ACC112 (cell line): ENCODE measurements around the gene CPN2.

ENCODE experiments used
- H2AFZ ChIP-seq: fragments of 200-600 bp; sonication (generic); one replicate; pipeline ENCODE4 v1.6.0; 2017; ENCODE audit warnings: antibody characterized with exemption, low read length; ENCODE audit not compliant: unreplicated experiment
- H3K27ac ChIP-seq: fragments of 200-600 bp; sonication (generic); 2 replicates; pipeline ENCODE4 v1.5.1; 2014; ENCODE audit warnings: low read depth, mild to moderate bottlenecking, antibody characterized with exemption, low read length, moderate library complexity
- H3K27me3 ChIP-seq: fragments of 200-600 bp; sonication (generic); 2 replicates; pipeline ENCODE4 v1.6.1; 2014; ENCODE audit warnings: mild to moderate bottlenecking, antibody characterized with exemption, low read length, moderate library complexity, mixed read lengths; ENCODE audit not compliant: insufficient read depth
- H3K36me3 ChIP-seq: fragments of 200-600 bp; sonication (generic); 2 replicates; pipeline ENCODE4 v1.6.1; 2016; ENCODE audit warnings: mild to moderate bottlenecking, antibody characterized with exemption, low read length, moderate library complexity, mixed read lengths; ENCODE audit not compliant: insufficient read depth
- H3K4me1 ChIP-seq: fragments of 200-600 bp; sonication (generic); one replicate; pipeline ENCODE4 v1.6.1; 2016; ENCODE audit warnings: low read length, mixed read lengths; ENCODE audit not compliant: insufficient read depth, unreplicated experiment, control insufficient read depth
- H3K4me3 ChIP-seq: fragments of 200-600 bp; sonication (generic); 2 replicates; pipeline ENCODE4 v1.5.1; 2014; ENCODE audit warnings: mild to moderate bottlenecking, low read depth, low read length
- H3K79me2 ChIP-seq: fragments of 200-600 bp; sonication (generic); one replicate; pipeline ENCODE4 v1.6.0; 2016; ENCODE audit warnings: low read length; ENCODE audit not compliant: control insufficient read depth, unreplicated experiment, insufficient read depth

CPN2 gene

GRCh38 chr3:194321693-194322640 lies 29.2 kb downstream of the CPN2 start:
- Histone ChIP-seq H3K27ac (peak overlapping the region; percentile 31; the same call in 1 of the 2 replicates), H3K4me3 (no peak overlapping the region), H3K36me3 (no peaks in the 10 kb centered on the region), H3K4me1 (peaks cover 16% of the 10 kb centered on the region), H3K27me3 (peaks cover 26% of the 10 kb centered on the region), H2AFZ (no peak overlapping the region), H3K79me2 (no peaks in the 10 kb centered on the region)

- Histone ChIP-seq H3K4me1 (peaks cover 16% of the 10 kb centered on the region), H3K27me3 (peaks cover 31% of the 10 kb centered on the region), H3K36me3 (no peaks in the 10 kb centered on the region), H2AFZ (no peak overlapping the region), H3K79me2 (no peaks in the 10 kb centered on the region), H3K4me3 (no peak overlapping the region), H3K27ac (no peak overlapping the region)
Observed at GRCh38 chr3:194320744-194321243, 30.3 kb downstream of the CPN2 start.

GRCh38 chr3:194320100-194320499 lies 31.0 kb downstream of the CPN2 start:
- Histone ChIP-seq H3K36me3 (no peaks in the 10 kb centered on the region), H3K4me3 (no peak overlapping the region), H3K27ac (no peak overlapping the region), H3K4me1 (peaks cover 16% of the 10 kb centered on the region), H3K27me3 (peaks cover 31% of the 10 kb centered on the region), H2AFZ (no peak overlapping the region), H3K79me2 (no peaks in the 10 kb centered on the region)

GRCh38 chr3:194318511-194319161 lies 32.5 kb downstream of the CPN2 start:
- no peak overlapping the region for H3K27ac ChIP-seq
- no peaks in the 10 kb centered on the region for H3K36me3 ChIP-seq
- H3K79me2 ChIP-seq: no peaks in the 10 kb centered on the region
- H3K4me1 ChIP-seq: peaks cover 16% of the 10 kb centered on the region
- H3K4me3 ChIP-seq: no peak overlapping the region
- no peak overlapping the region for H2AFZ ChIP-seq
- H3K27me3 ChIP-seq: peaks cover 40% of the 10 kb centered on the region

GRCh38 chr3:194316918-194317317 lies 34.2 kb downstream of the CPN2 start:
- Histone ChIP-seq H3K27ac (no peak overlapping the region), H3K79me2 (no peaks in the 10 kb centered on the region), H3K4me3 (no peak overlapping the region), H3K4me1 (peaks cover 9% of the 10 kb centered on the region), H2AFZ (no peak overlapping the region), H3K27me3 (peaks cover 48% of the 10 kb centered on the region), H3K36me3 (no peaks in the 10 kb centered on the region)

GRCh38 chr3:194315965-194316361 lies 35.2 kb downstream of the CPN2 start:
- H3K27me3 ChIP-seq: peaks cover 51% of the 10 kb centered on the region
- H3K4me1 ChIP-seq: peaks cover 5% of the 10 kb centered on the region
- no peaks in the 10 kb centered on the region for H3K79me2 ChIP-seq
- H3K4me3 ChIP-seq: peak overlapping the region; percentile 64
- H2AFZ ChIP-seq: peak overlapping the region; percentile 70
- no peaks in the 10 kb centered on the region for H3K36me3 ChIP-seq
- no peak overlapping the region for H3K27ac ChIP-seq

- Histone ChIP-seq H3K79me2 (no peaks in the 10 kb centered on the region), H2AFZ (peak overlapping the region; percentile 70), H3K36me3 (no peaks in the 10 kb centered on the region), H3K4me1 (peaks cover 5% of the 10 kb centered on the region), H3K27ac (peak overlapping the region; percentile 14; the same call in 1 of the 2 replicates), H3K27me3 (peaks cover 56% of the 10 kb centered on the region), H3K4me3 (peak overlapping the region; percentile 64)
Observed at GRCh38 chr3:194315088-194315964, 35.8 kb downstream of the CPN2 start.

- no peak overlapping the region for H2AFZ ChIP-seq
- peak overlapping the region; percentile 64 for H3K4me3 ChIP-seq
- H3K36me3 ChIP-seq: no peaks in the 10 kb centered on the region
- H3K4me1 ChIP-seq: peaks cover 5% of the 10 kb centered on the region
- no peaks in the 10 kb centered on the region for H3K79me2 ChIP-seq
- H3K27ac ChIP-seq: peak overlapping the region; percentile 14; the same call in 1 of the 2 replicates
- peaks cover 59% of the 10 kb centered on the region for H3K27me3 ChIP-seq
Observed at GRCh38 chr3:194314388-194315068, 36.6 kb downstream of the CPN2 start.

GRCh38 chr3:194313560-194314387 lies 37.4 kb downstream of the CPN2 start:
- Histone ChIP-seq H3K4me3 (no peak overlapping the region), H3K79me2 (no peaks in the 10 kb centered on the region), H3K27me3 (peaks cover 51% of the 10 kb centered on the region), H3K4me1 (peaks cover 5% of the 10 kb centered on the region), H2AFZ (no peak overlapping the region), H3K27ac (no peak overlapping the region), H3K36me3 (no peaks in the 10 kb centered on the region)
